ENCODE data around the gene PRKX.
"Not testable (repeated sequence)": the region's sequence is repeated elsewhere in the genome, so short reads cannot be mapped to it uniquely, and the experiment has no call there.

Gene PRKX

GRCh38 chrX:3653111-3653510 is 60.3 kb downstream of the PRKX start:
- DNase-seq (ENCODE audit: low read depth): no peak

DNA sequence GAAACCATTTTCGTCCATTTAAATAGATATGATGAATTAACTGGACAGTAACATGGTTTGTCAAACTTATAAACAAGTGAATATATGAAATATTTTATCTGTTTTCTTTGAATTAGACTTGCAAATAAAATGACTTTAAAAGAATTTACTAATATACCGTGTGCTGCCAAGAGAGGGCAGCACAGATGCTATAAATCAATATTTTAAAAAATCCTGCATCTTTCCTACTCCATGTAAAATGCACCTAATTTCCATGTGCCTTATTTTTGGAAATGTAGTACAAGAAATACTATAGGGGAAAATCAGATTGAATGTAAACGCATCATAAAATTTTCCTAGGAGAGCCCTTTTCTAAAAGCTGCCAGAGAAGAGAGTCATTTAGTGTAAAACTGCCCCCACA is 62.2 kb downstream of the PRKX start:
- DNase-seq (ENCODE audit: low read depth): no peak

GRCh38 chrX:3648084-3648483 is 65.4 kb downstream of the PRKX start:
- DNase-seq (ENCODE audit: low read depth): no peak

DNA sequence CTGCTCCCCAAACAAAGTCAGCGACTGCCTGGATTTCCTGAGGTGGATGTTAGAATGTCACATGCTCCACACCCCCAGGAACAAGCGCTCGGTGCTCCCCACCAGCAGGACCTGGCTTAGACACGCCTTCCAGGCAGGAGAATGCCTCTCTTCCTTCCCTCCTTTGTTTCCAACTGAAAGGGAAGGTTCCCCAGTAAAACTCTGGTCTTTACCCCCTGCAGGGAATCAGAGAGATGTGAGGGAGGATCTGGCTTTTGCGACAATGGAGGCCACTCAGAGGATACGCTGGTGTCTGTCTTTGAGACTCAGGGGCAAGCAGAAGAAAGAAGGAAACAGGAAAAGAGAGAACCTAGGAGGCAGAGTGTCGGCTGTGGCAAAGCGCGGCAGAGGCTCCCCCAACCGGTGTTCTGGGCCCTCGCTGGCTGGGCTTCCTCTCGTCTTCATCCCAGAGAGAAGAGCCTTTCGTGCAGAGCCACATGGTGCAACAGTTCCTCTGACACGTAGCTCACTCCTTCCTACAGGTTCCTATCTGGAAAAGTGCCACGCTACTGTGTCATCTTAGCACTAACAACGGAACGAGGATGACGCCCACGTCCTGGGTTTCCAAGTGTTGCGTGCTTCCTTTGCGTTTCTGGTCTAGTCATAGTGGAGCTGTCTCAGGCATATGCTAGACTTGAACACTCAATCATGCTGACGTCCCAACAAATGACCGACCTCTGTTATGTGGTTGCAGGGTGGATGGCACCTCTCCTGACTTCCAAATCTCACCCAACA is 73.4 kb downstream of the PRKX start:
- not testable (repeated sequence) for DNase-seq (ENCODE audit: low read depth)

- DNase-seq (ENCODE audit: low read depth): no peak
Observed at GRCh38 chrX:3639236-3639635, 74.2 kb downstream of the PRKX start.

- DNase-seq (ENCODE audit: low read depth): peak; percentile 10
Observed at GRCh38 chrX:3638280-3638873, 75.1 kb downstream of the PRKX start.

GRCh38 chrX:3636803-3637202 is 76.6 kb downstream of the PRKX start:
- no peak for DNase-seq (ENCODE audit: low read depth)

GRCh38 chrX:3631196-3631595 is 82.3 kb downstream of the PRKX start:
- no peak for DNase-seq (ENCODE audit: low read depth)

DNA sequence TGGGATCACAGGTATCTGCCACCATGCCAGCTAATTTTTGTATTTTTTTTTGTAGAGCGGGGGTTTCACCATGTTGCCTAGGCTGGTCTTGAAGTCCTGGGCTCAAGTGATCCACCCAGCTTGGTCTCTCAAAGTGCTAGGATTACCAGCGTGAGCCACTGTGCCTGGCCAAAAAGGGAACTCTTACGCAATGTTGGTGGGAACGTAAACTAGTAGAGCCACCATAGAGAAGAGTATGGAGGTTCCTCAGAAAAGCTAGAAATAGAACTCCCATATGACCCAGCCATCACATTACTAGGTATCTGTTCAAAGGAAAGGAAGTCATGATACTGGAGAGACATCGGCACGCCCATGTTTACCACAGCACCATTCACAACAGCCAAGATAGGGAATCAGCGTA is 85.9 kb downstream of the PRKX start:
- no peak for DNase-seq (ENCODE audit: low read depth)

DNA sequence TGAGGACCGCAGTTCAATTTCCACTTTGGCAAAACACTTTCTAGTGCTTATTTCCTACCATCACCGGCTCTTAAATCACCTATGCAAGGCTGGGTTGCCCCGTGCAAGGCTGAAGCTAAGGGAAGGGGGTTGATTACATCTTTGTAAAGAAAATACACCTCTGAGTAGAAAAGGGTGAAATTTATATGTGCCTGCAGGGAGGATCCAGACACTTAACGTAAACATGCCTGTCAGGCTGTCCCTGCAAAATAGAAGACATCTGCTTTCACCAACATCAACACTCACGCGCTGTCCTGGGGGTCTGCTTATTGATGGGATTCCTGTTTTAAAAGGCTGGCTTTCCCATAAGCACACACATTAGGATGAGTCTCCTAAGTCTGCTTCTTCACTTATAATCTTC is 92.0 kb downstream of the PRKX start:
- DNase-seq (ENCODE audit: low read depth): no peak

DNA sequence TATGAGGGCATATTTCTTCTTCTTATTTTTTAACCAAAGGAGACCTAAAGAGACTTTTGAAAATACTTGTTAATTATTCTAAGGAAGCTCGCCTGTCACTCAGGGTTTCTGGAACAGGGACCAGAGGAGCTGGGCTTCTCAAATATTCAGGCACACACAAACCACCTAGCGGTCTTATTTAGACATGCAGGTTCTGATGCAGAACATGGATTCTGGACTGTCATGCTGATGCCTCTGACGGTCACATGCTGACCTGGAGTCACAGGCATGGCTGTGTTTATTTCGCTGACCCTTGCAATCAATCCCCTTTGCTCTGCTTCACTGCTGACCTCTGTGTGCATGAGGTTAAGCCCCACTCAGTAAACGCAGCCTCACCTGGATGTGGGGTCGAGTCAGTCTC is 101.7 kb downstream of the PRKX start:
- not testable (repeated sequence) for DNase-seq (ENCODE audit: low read depth)

- no peak for DNase-seq (ENCODE audit: low read depth)
Observed at GRCh38 chrX:3609810-3610209, 103.6 kb downstream of the PRKX start.

DNA sequence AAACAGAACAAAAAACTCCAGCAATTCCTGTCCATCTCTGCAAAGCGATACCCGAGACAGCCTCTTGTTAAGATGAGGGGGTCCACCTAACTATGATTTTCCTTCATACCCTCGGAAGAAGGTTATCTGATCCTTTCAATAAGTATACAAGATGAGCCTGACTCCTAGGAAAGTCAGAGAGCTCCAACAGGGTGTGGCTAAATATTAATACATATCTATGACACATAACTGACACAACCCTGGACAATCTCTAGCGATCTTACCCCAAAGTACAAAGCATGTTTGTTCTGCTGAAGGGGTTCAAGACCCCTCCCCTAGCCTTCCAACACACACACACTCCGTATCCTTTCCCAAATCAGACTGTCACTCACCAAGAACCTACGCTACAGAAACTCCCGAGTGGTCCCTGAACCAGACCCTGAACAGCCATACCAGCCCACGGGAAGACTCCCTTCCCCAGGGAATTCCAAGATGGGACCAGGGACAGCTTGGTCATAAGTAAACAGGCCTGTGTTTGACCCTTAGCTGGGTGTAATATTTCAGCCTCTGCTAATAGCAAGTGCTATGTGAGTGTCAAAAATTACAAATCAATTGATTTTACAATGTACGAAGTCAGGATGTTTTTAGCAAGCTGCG is 110.3 kb downstream of the PRKX start:
- DNase-seq (ENCODE audit: low read depth): no peak

DNA sequence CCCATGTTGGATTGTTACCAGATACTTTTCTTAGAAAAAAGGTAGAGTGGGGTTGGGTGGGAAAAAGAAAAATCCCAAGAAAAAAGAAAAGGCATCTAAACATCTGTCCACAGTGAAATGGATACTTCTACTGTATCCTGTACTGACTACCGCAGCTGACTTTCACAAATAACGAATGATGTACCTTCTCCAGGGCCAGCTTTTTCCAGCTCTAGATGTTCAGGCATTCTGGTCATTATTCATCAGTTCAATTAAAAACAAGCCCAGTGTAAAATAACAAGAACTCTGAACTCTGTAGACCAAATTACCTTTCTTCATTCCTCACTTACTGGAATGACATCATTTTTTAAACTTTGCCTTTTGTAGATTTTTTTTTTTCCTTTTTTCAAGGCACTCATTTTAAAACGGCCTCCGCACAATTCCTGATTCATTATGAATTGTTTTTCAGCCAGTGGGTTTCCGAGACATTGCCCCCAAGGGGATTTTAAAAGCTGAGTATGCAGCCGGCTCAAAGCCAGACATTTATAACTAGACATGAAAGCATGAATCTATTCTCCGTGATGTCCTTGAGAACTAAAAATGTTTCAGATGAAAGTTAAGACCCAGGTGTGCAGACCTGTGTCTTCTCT is 113.5 kb downstream of the PRKX start:
- DNase-seq (ENCODE audit: low read depth): no peak

DNA sequence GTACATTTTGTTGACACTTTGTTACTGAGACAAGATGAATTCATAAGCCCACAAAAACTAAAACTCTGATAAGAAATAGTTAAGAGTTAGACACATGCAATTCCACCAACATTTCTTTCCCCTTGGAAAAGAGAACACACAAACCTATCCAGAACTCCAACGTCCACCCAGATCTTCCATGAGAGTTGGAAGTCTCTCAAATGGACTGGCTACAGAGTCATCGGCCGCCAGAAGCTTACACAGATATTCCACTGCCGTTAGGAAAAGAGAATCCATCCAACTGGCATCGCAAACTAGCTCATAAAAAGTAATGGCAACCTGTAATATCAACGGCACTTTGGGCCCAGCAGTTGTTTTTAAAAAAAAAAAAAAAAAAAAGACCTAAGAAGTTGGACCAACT is 114.7 kb downstream of the PRKX start:
- no peak for DNase-seq (ENCODE audit: low read depth)

DNA sequence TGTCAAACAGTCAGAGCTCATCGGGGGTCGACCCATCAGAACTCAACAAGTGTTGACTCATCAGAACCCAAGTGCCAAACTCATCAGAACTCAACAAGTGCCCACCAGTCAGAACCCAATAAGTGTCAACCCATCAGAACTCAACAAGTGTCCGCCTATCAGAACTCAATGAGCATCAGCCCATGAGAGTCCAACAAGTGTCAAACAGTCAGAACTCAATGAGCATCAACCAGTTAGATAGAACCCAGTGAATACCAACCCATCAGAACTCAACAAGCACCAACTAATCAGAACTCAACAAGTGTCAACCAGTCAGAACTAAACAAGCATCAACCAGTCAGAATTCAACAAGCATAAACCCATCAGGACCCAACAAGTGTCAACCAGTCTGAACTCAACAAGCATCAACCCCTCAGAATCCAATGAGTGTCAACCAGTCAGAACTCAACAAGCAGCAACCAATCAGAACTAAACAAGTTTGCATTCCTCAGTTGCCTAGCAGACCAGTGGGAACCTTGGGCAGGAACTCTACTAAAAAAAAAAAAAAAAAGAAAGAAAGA is 115.3 kb downstream of the PRKX start:
- no peak for DNase-seq (ENCODE audit: low read depth)

GRCh38 chrX:3592184-3592583 is 121.3 kb downstream of the PRKX start:
- DNase-seq (ENCODE audit: low read depth): no peak

DNA sequence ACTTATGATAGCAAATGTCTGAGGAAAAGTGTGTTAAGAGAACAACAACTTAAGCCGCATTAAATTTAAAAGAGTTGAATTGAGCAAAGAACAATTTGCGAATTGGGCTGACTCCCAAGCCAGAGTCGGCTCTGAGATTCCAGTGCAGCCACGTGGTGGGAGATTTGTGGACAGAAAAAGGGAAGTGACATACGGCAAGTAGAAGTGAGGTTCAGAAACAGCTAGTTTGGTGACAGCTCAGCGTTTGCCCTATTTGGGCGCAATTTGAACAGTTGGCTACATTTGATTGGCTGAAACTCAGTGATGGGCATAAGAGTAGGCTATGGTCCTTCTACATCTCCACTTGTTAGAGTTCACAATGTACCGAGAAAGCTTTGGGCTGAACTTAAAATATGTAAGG is 124.0 kb downstream of the PRKX start:
- no peak for DNase-seq (ENCODE audit: low read depth)

- no peak for DNase-seq (ENCODE audit: low read depth)
Observed at GRCh38 chrX:3585719-3586118, 127.7 kb downstream of the PRKX start.

- DNase-seq (ENCODE audit: low read depth): no peak
Observed at GRCh38 chrX:3584415-3584996, 128.9 kb downstream of the PRKX start.

- DNase-seq (ENCODE audit: low read depth): no peak
Observed at GRCh38 chrX:3582451-3582850, 131.0 kb downstream of the PRKX start.

GRCh38 chrX:3581609-3582108 is 131.8 kb downstream of the PRKX start:
- no peak for DNase-seq (ENCODE audit: low read depth)
